WTC11 (cell line): ENCODE results near the gene FGD2. TPM values are rescaled to one million over a fixed set of nuclear protein-coding genes. Genes with fewer than 3 reads are reported as not detected.
A peak's percentile ranks its signal among the peaks of the same experiment; 100 is the strongest.

ENCODE experiments used
- ATAC-seq: fragments of 200-7000 bp; cut with Tn5 transposase; 2 replicates; pipeline ENCODE4 v1.10.0; 2021; ENCODE audit warnings: mild to moderate bottlenecking, moderate library complexity
- CTCF ChIA-PET: fragments of 300-600 bp; sonication (Branson Sonifier 250); formaldehyde crosslinking; loops from one replicate; lab custom pipeline; 2021; ENCODE audit warnings: antibody characterized with exemption; lab: Charles Lee
- POLR2A ChIA-PET: fragments of 350-600 bp; sonication (Branson Sonifier 250); formaldehyde crosslinking; loops from one replicate; lab custom pipeline; 2021; ENCODE audit warnings: antibody characterized with exemption; lab: Charles Lee
- DNase-seq: peaks from one replicate; pipeline ENCODE4 v3.0.0; 2021; ENCODE audit warnings: low spot score
- H3K27ac Mint-ChIP-seq: 2 replicates; pipeline ENCODE4 v1.8.0; 2021; ENCODE audit warnings: mixed read lengths
- H3K27me3 Mint-ChIP-seq: 2 replicates; pipeline ENCODE4 v1.8.0; 2021; ENCODE audit warnings: low read depth, mild to moderate bottlenecking, moderate library complexity, mixed read lengths
- H3K36me3 Mint-ChIP-seq: 2 replicates; pipeline ENCODE4 v1.8.0; 2021; ENCODE audit warnings: mixed read lengths
- H3K4me1 Mint-ChIP-seq: 2 replicates; pipeline ENCODE4 v1.8.0; 2022; ENCODE audit warnings: mixed read lengths
- H3K4me3 Mint-ChIP-seq: 2 replicates; pipeline ENCODE4 v1.8.0; 2021; ENCODE audit warnings: mild to moderate bottlenecking, moderate library complexity, mixed read lengths
- H3K9me3 Mint-ChIP-seq: 2 replicates; pipeline ENCODE4 v1.8.0; 2021; ENCODE audit warnings: mixed read lengths
- CREB1 ChIP-seq: sonication (generic); formaldehyde crosslinking; IDR thresholded peaks from 2 replicates; pipeline ENCODE4 v1.8.0; 2023; ENCODE audit warnings: mild to moderate bottlenecking, missing genetic modification reagents
- HMGA2 ChIP-seq: fragments of 250-450 bp; sonication (Bioruptor Pico); IDR thresholded peaks from 2 replicates; pipeline ENCODE4 v1.4.0; 2021; ENCODE audit warnings: mild to moderate bottlenecking, moderate library complexity
- JUN ChIP-seq: sonication (generic); formaldehyde crosslinking; IDR thresholded peaks from 2 replicates; pipeline ENCODE4 v1.8.0; 2023; ENCODE audit warnings: mild to moderate bottlenecking, missing genetic modification reagents
- MYBL2 ChIP-seq: sonication (generic); formaldehyde crosslinking; IDR thresholded peaks from 2 replicates; pipeline ENCODE4 v1.8.1; 2023; ENCODE audit warnings: mild to moderate bottlenecking, moderate library complexity, missing genetic modification reagents
- NFE2L1 ChIP-seq: sonication (generic); formaldehyde crosslinking; IDR thresholded peaks from 2 replicates; pipeline ENCODE4 v1.8.1; 2023; ENCODE audit warnings: missing genetic modification reagents
- PRDM15 ChIP-seq: sonication (generic); formaldehyde crosslinking; IDR thresholded peaks from 2 replicates; pipeline ENCODE4 v1.8.0; 2022; ENCODE audit warnings: missing genetic modification reagents
- USF1 ChIP-seq: sonication (generic); formaldehyde crosslinking; IDR thresholded peaks from 2 replicates; pipeline ENCODE4 v1.8.0; 2022; ENCODE audit warnings: mild to moderate bottlenecking, missing genetic modification reagents
- ZNF263 ChIP-seq: sonication (generic); formaldehyde crosslinking; IDR thresholded peaks from 2 replicates; pipeline ENCODE4 v1.8.1; 2022; ENCODE audit warnings: low read depth, mild to moderate bottlenecking, moderate library complexity, missing genetic modification reagents
- ZNF281 ChIP-seq: sonication (generic); formaldehyde crosslinking; IDR thresholded peaks from 2 replicates; pipeline ENCODE4 v1.8.0; 2023; ENCODE audit warnings: mild to moderate bottlenecking, missing genetic modification reagents
- ZNF671 ChIP-seq: fragments of 250-450 bp; sonication (Bioruptor Pico); IDR thresholded peaks from 2 replicates; pipeline ENCODE4 v1.8.0; 2021; ENCODE audit warnings: mild to moderate bottlenecking
- total RNA-seq: library from RNA; stranded (reverse); gene quantifications from 3 replicates; pipeline ENCODE4 v1.2.3, GENCODE V29; 2021
- TF ChIP-seq, protein P1 (sequence below): sonication (generic); formaldehyde crosslinking; IDR thresholded peaks from 2 replicates; pipeline ENCODE4 v1.8.1; 2022; ENCODE audit warnings: mild to moderate bottlenecking, missing genetic modification reagents, moderate library complexity, borderline replicate concordance
- TF ChIP-seq, protein P2 (sequence below): fragments of 250-450 bp; sonication (Bioruptor Pico); IDR thresholded peaks from 2 replicates; pipeline ENCODE4 v2.1.2; 2022; ENCODE audit warnings: mild to moderate bottlenecking, moderate library complexity
- TF ChIP-seq, protein P3 (sequence below): sonication (generic); formaldehyde crosslinking; conservative IDR thresholded peaks from 2 replicates; pipeline ENCODE4 v1.8.1; 2023; ENCODE audit warnings: mild to moderate bottlenecking, low read depth, missing genetic modification reagents, moderate library complexity
- TF ChIP-seq, protein P4 (sequence below): fragments of 250-450 bp; sonication (Bioruptor Pico); IDR thresholded peaks from 2 replicates; pipeline ENCODE4 v1.9.0; 2021; ENCODE audit warnings: mild to moderate bottlenecking, borderline replicate concordance
- TF ChIP-seq, protein P5 (sequence below): sonication (generic); formaldehyde crosslinking; IDR thresholded peaks from 2 replicates; pipeline ENCODE4 v1.8.1; 2022; ENCODE audit warnings: mild to moderate bottlenecking, moderate library complexity, missing genetic modification reagents

FGD2 gene
- total RNA-seq, 1 experiment from 2014 or later = 0.31 TPM

DNA sequence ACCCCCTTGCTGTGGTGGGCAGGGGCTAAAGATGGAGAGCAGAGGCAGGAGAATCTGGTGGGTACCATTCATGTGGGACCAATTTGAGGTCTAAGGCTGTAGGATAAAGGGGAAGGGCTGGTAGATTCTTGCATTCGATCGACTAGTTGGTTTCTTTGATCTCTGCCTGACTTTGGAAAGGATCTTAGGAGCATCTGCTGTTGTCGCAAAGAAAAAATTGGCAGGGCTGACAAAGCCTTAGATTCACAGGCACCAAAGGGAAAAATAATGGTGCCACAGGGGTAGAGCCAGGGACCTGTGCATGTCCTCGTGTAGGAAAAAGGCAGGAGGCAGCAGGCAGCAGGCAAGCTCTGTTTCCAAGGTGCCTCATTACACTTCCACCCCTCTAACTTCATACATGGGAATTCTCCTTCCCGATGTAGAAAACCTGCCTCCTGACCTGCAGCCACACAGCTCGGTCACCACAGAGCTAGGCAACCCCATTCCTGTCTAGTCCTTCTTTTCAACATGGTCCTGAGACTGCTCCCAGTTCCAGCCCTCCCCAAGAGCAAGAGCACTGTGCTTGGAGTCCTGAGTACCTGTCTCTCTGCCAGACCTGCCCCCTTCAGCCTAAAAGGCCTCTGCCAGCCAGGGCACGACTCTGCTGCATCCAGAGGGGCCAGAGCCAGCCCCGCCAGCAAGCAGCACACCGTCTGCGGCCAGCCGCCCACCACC, 71.9 kb downstream of the FGD2 start:
- H3K4me1 Mint-ChIP-seq = peaks cover 28% of the 10 kb centered on the region
- no peak overlapping the region for H3K4me3 Mint-ChIP-seq
- ChIA-PET POLR2A (interaction anchor here (0.6 to 1.7 kb wide), 6 partner anchors 25 to 94 kb away, joined by 3 to 7 read pairs (median 4); no protein-coding TSS in a partner anchor), CTCF (interaction anchor here (0.9 to 1.4 kb wide), 6 partner anchors 19 to 133 kb away, joined by 3 to 4 read pairs (median 4); no protein-coding TSS in a partner anchor)
- H3K9me3 Mint-ChIP-seq = peaks cover 3% of the 10 kb centered on the region; the same call in 1 of the 2 replicates
- H3K36me3 Mint-ChIP-seq = no peaks in the 10 kb centered on the region
- H3K27ac Mint-ChIP-seq = no peak overlapping the region
- DNase-seq (no peak), ATAC-seq (peak; percentile 73)
- H3K27me3 Mint-ChIP-seq = no peaks in the 10 kb centered on the region
- no peak for TF ChIP-seq HMGA2 (CRISPR knock-in tag)
- TF ChIP-seq MYBL2 (CRISPR knock-in tag) = no peak
- TF ChIP-seq, protein P1, sequence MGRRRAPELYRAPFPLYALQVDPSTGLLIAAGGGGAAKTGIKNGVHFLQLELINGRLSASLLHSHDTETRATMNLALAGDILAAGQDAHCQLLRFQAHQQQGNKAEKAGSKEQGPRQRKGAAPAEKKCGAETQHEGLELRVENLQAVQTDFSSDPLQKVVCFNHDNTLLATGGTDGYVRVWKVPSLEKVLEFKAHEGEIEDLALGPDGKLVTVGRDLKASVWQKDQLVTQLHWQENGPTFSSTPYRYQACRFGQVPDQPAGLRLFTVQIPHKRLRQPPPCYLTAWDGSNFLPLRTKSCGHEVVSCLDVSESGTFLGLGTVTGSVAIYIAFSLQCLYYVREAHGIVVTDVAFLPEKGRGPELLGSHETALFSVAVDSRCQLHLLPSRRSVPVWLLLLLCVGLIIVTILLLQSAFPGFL (CRISPR knock-in tag) = no peak
- TF ChIP-seq, protein P2, sequence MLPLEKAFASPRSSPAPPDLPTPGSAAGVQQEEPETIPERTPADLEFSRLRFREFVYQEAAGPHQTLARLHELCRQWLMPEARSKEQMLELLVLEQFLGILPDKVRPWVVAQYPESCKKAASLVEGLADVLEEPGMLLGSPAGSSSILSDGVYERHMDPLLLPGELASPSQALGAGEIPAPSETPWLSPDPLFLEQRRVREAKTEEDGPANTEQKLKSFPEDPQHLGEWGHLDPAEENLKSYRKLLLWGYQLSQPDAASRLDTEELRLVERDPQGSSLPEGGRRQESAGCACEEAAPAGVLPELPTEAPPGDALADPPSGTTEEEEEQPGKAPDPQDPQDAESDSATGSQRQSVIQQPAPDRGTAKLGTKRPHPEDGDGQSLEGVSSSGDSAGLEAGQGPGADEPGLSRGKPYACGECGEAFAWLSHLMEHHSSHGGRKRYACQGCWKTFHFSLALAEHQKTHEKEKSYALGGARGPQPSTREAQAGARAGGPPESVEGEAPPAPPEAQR (CRISPR knock-in tag) = no peak
- TF ChIP-seq ZNF281 (CRISPR knock-in tag) = no peak
- TF ChIP-seq, protein P3, sequence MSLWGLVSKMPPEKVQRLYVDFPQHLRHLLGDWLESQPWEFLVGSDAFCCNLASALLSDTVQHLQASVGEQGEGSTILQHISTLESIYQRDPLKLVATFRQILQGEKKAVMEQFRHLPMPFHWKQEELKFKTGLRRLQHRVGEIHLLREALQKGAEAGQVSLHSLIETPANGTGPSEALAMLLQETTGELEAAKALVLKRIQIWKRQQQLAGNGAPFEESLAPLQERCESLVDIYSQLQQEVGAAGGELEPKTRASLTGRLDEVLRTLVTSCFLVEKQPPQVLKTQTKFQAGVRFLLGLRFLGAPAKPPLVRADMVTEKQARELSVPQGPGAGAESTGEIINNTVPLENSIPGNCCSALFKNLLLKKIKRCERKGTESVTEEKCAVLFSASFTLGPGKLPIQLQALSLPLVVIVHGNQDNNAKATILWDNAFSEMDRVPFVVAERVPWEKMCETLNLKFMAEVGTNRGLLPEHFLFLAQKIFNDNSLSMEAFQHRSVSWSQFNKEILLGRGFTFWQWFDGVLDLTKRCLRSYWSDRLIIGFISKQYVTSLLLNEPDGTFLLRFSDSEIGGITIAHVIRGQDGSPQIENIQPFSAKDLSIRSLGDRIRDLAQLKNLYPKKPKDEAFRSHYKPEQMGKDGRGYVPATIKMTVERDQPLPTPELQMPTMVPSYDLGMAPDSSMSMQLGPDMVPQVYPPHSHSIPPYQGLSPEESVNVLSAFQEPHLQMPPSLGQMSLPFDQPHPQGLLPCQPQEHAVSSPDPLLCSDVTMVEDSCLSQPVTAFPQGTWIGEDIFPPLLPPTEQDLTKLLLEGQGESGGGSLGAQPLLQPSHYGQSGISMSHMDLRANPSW = no peak
- no peak for TF ChIP-seq PRDM15 (CRISPR knock-in tag)
- no peak for TF ChIP-seq USF1 (CRISPR knock-in tag)
- TF ChIP-seq, protein P4, sequence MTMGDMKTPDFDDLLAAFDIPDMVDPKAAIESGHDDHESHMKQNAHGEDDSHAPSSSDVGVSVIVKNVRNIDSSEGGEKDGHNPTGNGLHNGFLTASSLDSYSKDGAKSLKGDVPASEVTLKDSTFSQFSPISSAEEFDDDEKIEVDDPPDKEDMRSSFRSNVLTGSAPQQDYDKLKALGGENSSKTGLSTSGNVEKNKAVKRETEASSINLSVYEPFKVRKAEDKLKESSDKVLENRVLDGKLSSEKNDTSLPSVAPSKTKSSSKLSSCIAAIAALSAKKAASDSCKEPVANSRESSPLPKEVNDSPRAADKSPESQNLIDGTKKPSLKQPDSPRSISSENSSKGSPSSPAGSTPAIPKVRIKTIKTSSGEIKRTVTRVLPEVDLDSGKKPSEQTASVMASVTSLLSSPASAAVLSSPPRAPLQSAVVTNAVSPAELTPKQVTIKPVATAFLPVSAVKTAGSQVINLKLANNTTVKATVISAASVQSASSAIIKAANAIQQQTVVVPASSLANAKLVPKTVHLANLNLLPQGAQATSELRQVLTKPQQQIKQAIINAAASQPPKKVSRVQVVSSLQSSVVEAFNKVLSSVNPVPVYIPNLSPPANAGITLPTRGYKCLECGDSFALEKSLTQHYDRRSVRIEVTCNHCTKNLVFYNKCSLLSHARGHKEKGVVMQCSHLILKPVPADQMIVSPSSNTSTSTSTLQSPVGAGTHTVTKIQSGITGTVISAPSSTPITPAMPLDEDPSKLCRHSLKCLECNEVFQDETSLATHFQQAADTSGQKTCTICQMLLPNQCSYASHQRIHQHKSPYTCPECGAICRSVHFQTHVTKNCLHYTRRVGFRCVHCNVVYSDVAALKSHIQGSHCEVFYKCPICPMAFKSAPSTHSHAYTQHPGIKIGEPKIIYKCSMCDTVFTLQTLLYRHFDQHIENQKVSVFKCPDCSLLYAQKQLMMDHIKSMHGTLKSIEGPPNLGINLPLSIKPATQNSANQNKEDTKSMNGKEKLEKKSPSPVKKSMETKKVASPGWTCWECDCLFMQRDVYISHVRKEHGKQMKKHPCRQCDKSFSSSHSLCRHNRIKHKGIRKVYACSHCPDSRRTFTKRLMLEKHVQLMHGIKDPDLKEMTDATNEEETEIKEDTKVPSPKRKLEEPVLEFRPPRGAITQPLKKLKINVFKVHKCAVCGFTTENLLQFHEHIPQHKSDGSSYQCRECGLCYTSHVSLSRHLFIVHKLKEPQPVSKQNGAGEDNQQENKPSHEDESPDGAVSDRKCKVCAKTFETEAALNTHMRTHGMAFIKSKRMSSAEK = no peak
- TF ChIP-seq JUN (CRISPR knock-in tag) = no peak
- no peak for TF ChIP-seq ZNF671 (CRISPR knock-in tag)
- TF ChIP-seq, protein P5, sequence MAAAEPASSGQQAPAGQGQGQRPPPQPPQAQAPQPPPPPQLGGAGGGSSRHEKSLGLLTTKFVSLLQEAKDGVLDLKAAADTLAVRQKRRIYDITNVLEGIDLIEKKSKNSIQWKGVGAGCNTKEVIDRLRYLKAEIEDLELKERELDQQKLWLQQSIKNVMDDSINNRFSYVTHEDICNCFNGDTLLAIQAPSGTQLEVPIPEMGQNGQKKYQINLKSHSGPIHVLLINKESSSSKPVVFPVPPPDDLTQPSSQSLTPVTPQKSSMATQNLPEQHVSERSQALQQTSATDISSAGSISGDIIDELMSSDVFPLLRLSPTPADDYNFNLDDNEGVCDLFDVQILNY (CRISPR knock-in tag) = no peak
- no peak for TF ChIP-seq CREB1 (CRISPR knock-in tag)
- TF ChIP-seq NFE2L1 (CRISPR knock-in tag) = no peak
- TF ChIP-seq ZNF263 (CRISPR knock-in tag) = no peak
